Measurements from ENCODE around the gene TMED1.

TMED1 gene

GRCh38 chr19:10808937-10809649 lies 26.9 kb downstream of the TMED1 start:
- no peaks in the 10 kb centered on the region for H3K9me2 ChIP-seq (replicated peaks; ENCODE audit: control insufficient read depth, low read length)
- no peaks in the 10 kb centered on the region for H3F3A ChIP-seq (ENCODE audit: control insufficient read depth, insufficient read depth)
- H3K4me2 ChIP-seq (ENCODE audit: low read length), result no peak overlapping the region
- H3K79me2 ChIP-seq (ENCODE audit: control insufficient read depth, low read length), result no peaks in the 10 kb centered on the region
- H3K4me3 ChIP-seq (ENCODE audit: low read length), result no peak overlapping the region
- no peak overlapping the region for H3K27ac ChIP-seq (ENCODE audit: low read depth, low read length)
- no peaks in the 10 kb centered on the region for H3K4me1 ChIP-seq (ENCODE audit: control insufficient read depth, low read length)
- TF ChIP-seq CTCF (IDR thresholded peaks at IDR 0.05; ENCODE audit: low read depth, low read length, poor library complexity, severe bottlenecking) (no peak), EZH2phosphoT487 (IDR thresholded peaks at IDR 0.05; ENCODE audit: borderline replicate concordance, low read length) (no peak)
- H3K9me3 ChIP-seq (ENCODE audit: control insufficient read depth, insufficient read depth, low read length), result no peaks in the 10 kb centered on the region
- H3K36me3 ChIP-seq (ENCODE audit: control insufficient read depth, low read length), result peaks cover 16% of the 10 kb centered on the region
- H4K20me1 ChIP-seq (ENCODE audit: control insufficient read depth, insufficient read depth, low read depth, low read length), result no peaks in the 10 kb centered on the region
- no peaks in the 10 kb centered on the region for H3K27me3 ChIP-seq (ENCODE audit: control insufficient read depth, low read length)

GRCh38 chr19:10805758-10806247 lies 30.2 kb downstream of the TMED1 start:
- Histone ChIP-seq H3K4me3 (ENCODE audit: low read length) (no peak overlapping the region), H3K36me3 (ENCODE audit: control insufficient read depth, low read length) (peaks cover 30% of the 10 kb centered on the region), H3K9me2 (replicated peaks; ENCODE audit: control insufficient read depth, low read length) (no peaks in the 10 kb centered on the region), H3F3A (ENCODE audit: control insufficient read depth, insufficient read depth) (no peaks in the 10 kb centered on the region), H3K4me1 (ENCODE audit: control insufficient read depth, low read length) (no peaks in the 10 kb centered on the region), H4K20me1 (ENCODE audit: control insufficient read depth, insufficient read depth, low read depth, low read length) (no peaks in the 10 kb centered on the region), H3K9me3 (ENCODE audit: control insufficient read depth, insufficient read depth, low read length) (no peaks in the 10 kb centered on the region), H3K27ac (ENCODE audit: low read depth, low read length) (no peak overlapping the region), H3K79me2 (ENCODE audit: control insufficient read depth, low read length) (no peaks in the 10 kb centered on the region), H3K27me3 (ENCODE audit: control insufficient read depth, low read length) (no peaks in the 10 kb centered on the region), H3K4me2 (ENCODE audit: low read length) (no peak overlapping the region)
- TF ChIP-seq EZH2phosphoT487 (IDR thresholded peaks at IDR 0.05; ENCODE audit: borderline replicate concordance, low read length) (no peak), CTCF (IDR thresholded peaks at IDR 0.05; ENCODE audit: low read depth, low read length, poor library complexity, severe bottlenecking) (no peak)

- no peaks in the 10 kb centered on the region for H3K9me3 ChIP-seq (ENCODE audit: control insufficient read depth, insufficient read depth, low read length)
- no peaks in the 10 kb centered on the region for H3K79me2 ChIP-seq (ENCODE audit: control insufficient read depth, low read length)
- H4K20me1 ChIP-seq (ENCODE audit: control insufficient read depth, insufficient read depth, low read depth, low read length), result no peaks in the 10 kb centered on the region
- no peak overlapping the region for H3K4me2 ChIP-seq (ENCODE audit: low read length)
- TF ChIP-seq CTCF (IDR thresholded peaks at IDR 0.05; ENCODE audit: low read depth, low read length, poor library complexity, severe bottlenecking) (no peak), EZH2phosphoT487 (IDR thresholded peaks at IDR 0.05; ENCODE audit: borderline replicate concordance, low read length) (no peak)
- no peaks in the 10 kb centered on the region for H3K4me1 ChIP-seq (ENCODE audit: control insufficient read depth, low read length)
- no peaks in the 10 kb centered on the region for H3F3A ChIP-seq (ENCODE audit: control insufficient read depth, insufficient read depth)
- H3K27ac ChIP-seq (ENCODE audit: low read depth, low read length), result no peak overlapping the region
- H3K36me3 ChIP-seq (ENCODE audit: control insufficient read depth, low read length), result peaks cover 35% of the 10 kb centered on the region
- no peak overlapping the region for H3K4me3 ChIP-seq (ENCODE audit: low read length)
- no peaks in the 10 kb centered on the region for H3K27me3 ChIP-seq (ENCODE audit: control insufficient read depth, low read length)
- no peaks in the 10 kb centered on the region for H3K9me2 ChIP-seq (replicated peaks; ENCODE audit: control insufficient read depth, low read length)
Observed at GRCh38 chr19:10805065-10805757, 30.8 kb downstream of the TMED1 start.
